ENCODE data around the gene ATP1A4. TPM values are rescaled to one million over a fixed set of nuclear protein-coding genes. Genes with fewer than 3 reads are reported as not detected.

The ATP1A4 gene
- total RNA-seq, 1 donor = not detected

- Histone ChIP-seq H4K20me1 (ENCODE audit: insufficient read depth, low read length) (no peaks in the 10 kb centered on the region), H3K4me1 (ENCODE audit: insufficient read depth, low read length) (peaks cover 32% of the 10 kb centered on the region), H3K79me2 (ENCODE audit: insufficient read depth, low read length) (no peaks in the 10 kb centered on the region), H3K4me3 (ENCODE audit: insufficient read depth, low read length) (no peak overlapping the region), H3K27ac (ENCODE audit: low read depth, low read length) (no peak overlapping the region), H3K27me3 (ENCODE audit: insufficient read depth, low read length) (peaks cover 19% of the 10 kb centered on the region), H2AFZ (ENCODE audit: low read length) (no peak overlapping the region), H3K4me2 (ENCODE audit: insufficient read depth, low read length) (no peak overlapping the region), H3K9me3 (ENCODE audit: low read depth, low read length) (no peaks in the 10 kb centered on the region), H3K36me3 (ENCODE audit: insufficient read depth, low read length) (no peaks in the 10 kb centered on the region)
- TF ChIP-seq, protein P1, sequence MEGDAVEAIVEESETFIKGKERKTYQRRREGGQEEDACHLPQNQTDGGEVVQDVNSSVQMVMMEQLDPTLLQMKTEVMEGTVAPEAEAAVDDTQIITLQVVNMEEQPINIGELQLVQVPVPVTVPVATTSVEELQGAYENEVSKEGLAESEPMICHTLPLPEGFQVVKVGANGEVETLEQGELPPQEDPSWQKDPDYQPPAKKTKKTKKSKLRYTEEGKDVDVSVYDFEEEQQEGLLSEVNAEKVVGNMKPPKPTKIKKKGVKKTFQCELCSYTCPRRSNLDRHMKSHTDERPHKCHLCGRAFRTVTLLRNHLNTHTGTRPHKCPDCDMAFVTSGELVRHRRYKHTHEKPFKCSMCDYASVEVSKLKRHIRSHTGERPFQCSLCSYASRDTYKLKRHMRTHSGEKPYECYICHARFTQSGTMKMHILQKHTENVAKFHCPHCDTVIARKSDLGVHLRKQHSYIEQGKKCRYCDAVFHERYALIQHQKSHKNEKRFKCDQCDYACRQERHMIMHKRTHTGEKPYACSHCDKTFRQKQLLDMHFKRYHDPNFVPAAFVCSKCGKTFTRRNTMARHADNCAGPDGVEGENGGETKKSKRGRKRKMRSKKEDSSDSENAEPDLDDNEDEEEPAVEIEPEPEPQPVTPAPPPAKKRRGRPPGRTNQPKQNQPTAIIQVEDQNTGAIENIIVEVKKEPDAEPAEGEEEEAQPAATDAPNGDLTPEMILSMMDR (IDR thresholded peaks at IDR 0.05; ENCODE audit: extremely low read depth, low read depth, low read length) = no peak
- DNase-seq (ENCODE audit: insufficient read length, low spot score, missing footprints) = no peak
Observed at GRCh38 chr1:160129966-160130365, 21.4 kb upstream of the ATP1A4 start.

- peaks cover 27% of the 10 kb centered on the region for H3K4me1 ChIP-seq (ENCODE audit: insufficient read depth, low read length)
- no peak for DNase-seq (ENCODE audit: insufficient read length, low spot score, missing footprints)
Observed at GRCh38 chr1:160130486-160130885, 20.9 kb upstream of the ATP1A4 start.

DNA sequence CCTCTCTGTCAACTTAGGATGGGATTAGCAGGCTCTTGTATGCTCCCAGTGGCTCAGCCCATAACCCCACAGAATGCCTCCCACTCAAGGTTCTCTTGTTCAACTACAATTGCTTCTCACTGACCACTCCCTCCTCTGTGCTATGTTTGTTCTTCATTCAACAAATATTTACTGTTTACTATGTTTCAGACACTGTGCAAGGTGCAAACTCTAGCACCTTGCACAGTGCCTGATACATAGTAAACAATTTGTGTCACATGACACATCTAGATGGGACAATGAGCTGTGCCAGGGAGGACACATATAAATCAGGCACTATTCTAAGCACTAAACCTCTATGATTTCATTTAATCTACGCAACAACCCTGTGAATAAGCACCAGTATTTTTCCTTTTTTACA is 20.5 kb upstream of the ATP1A4 start:
- TF ChIP-seq, protein P1 (IDR thresholded peaks at IDR 0.05; ENCODE audit: extremely low read depth, low read depth, low read length) = no peak

More at GRCh38 chr1:160130486-160130885, 20.9 kb upstream of the ATP1A4 start:
- H3K9me3 ChIP-seq (ENCODE audit: low read depth, low read length) = no peaks in the 10 kb centered on the region
- H3K4me3 ChIP-seq (ENCODE audit: insufficient read depth, low read length) = no peak overlapping the region
- no peak overlapping the region for H3K4me2 ChIP-seq (ENCODE audit: insufficient read depth, low read length)
- H3K27me3 ChIP-seq (ENCODE audit: insufficient read depth, low read length) = peaks cover 19% of the 10 kb centered on the region
- no peaks in the 10 kb centered on the region for H4K20me1 ChIP-seq (ENCODE audit: insufficient read depth, low read length)
- no peak overlapping the region for H3K27ac ChIP-seq (ENCODE audit: low read depth, low read length)
- TF ChIP-seq, protein P1 (IDR thresholded peaks at IDR 0.05; ENCODE audit: extremely low read depth, low read depth, low read length) = no peak
- no peaks in the 10 kb centered on the region for H3K36me3 ChIP-seq (ENCODE audit: insufficient read depth, low read length)
- H3K79me2 ChIP-seq (ENCODE audit: insufficient read depth, low read length) = no peaks in the 10 kb centered on the region
- no peak overlapping the region for H2AFZ ChIP-seq (ENCODE audit: low read length)

DNA sequence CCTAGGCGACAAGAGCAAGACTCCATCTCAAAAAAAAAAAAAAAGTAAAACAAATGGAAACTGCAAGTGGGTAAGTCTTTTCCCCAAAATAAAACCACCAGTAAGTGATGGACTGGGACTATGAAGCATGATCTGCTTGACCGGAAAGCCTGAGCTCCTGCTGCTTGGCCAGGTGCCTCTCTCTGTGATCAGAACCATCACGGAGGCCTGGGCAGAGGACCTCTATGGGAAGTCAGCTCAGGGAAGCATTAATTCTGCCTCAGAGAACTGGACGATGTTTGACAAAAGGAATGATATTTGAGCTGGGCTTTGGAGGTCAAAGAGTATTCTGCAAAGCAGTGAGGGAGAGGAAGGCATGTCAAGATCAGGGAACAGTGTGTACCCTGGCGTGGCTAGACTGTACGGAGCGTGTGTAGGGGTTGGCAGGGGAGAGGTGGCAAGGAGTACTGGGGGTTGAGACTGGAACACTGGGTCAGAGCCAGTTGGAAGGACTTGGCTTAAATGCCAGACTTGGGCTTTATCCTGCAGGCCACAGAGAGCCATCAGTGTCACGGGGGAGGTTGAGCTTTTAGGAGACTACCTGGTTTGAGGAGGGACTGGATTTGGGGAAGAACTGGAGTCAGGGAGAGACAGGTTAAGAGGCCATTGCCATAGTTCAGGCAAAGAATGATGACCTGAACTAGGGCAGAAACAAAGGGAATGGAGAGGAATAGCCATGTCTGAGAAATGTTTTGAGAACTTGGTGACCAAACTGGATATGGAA is 19.4 kb upstream of the ATP1A4 start:
- Histone ChIP-seq H3K27me3 (ENCODE audit: insufficient read depth, low read length) (peaks cover 19% of the 10 kb centered on the region), H3K4me3 (ENCODE audit: insufficient read depth, low read length) (no peak overlapping the region), H3K9me3 (ENCODE audit: low read depth, low read length) (no peaks in the 10 kb centered on the region), H4K20me1 (ENCODE audit: insufficient read depth, low read length) (no peaks in the 10 kb centered on the region), H3K4me1 (ENCODE audit: insufficient read depth, low read length) (peaks cover 14% of the 10 kb centered on the region), H3K79me2 (ENCODE audit: insufficient read depth, low read length) (no peaks in the 10 kb centered on the region), H3K27ac (ENCODE audit: low read depth, low read length) (no peak overlapping the region), H2AFZ (ENCODE audit: low read length) (no peak overlapping the region), H3K36me3 (ENCODE audit: insufficient read depth, low read length) (no peaks in the 10 kb centered on the region), H3K4me2 (ENCODE audit: insufficient read depth, low read length) (no peak overlapping the region)
- DNase-seq (ENCODE audit: insufficient read length, low spot score, missing footprints) = no peak
- TF ChIP-seq, protein P1 (IDR thresholded peaks at IDR 0.05; ENCODE audit: extremely low read depth, low read depth, low read length) = no peak

More for the DNA sequence above, 20.5 kb upstream of the ATP1A4 start:
- DNase-seq (ENCODE audit: insufficient read length, low spot score, missing footprints) = no peak
- Histone ChIP-seq H3K79me2 (ENCODE audit: insufficient read depth, low read length) (no peaks in the 10 kb centered on the region), H3K27me3 (ENCODE audit: insufficient read depth, low read length) (peaks cover 19% of the 10 kb centered on the region), H4K20me1 (ENCODE audit: insufficient read depth, low read length) (no peaks in the 10 kb centered on the region), H3K4me2 (ENCODE audit: insufficient read depth, low read length) (no peak overlapping the region), H2AFZ (ENCODE audit: low read length) (no peak overlapping the region), H3K9me3 (ENCODE audit: low read depth, low read length) (no peaks in the 10 kb centered on the region), H3K27ac (ENCODE audit: low read depth, low read length) (no peak overlapping the region), H3K36me3 (ENCODE audit: insufficient read depth, low read length) (no peaks in the 10 kb centered on the region), H3K4me3 (ENCODE audit: insufficient read depth, low read length) (no peak overlapping the region), H3K4me1 (ENCODE audit: insufficient read depth, low read length) (peaks cover 22% of the 10 kb centered on the region)

All from osteoblast (primary cell).